ENCODE data around the gene SLC25A45.

SLC25A45 gene

GRCh38 chr11:65383778-65384177 is 1.3 kb upstream of the SLC25A45 start:
- no peak for DNase-seq

DNA sequence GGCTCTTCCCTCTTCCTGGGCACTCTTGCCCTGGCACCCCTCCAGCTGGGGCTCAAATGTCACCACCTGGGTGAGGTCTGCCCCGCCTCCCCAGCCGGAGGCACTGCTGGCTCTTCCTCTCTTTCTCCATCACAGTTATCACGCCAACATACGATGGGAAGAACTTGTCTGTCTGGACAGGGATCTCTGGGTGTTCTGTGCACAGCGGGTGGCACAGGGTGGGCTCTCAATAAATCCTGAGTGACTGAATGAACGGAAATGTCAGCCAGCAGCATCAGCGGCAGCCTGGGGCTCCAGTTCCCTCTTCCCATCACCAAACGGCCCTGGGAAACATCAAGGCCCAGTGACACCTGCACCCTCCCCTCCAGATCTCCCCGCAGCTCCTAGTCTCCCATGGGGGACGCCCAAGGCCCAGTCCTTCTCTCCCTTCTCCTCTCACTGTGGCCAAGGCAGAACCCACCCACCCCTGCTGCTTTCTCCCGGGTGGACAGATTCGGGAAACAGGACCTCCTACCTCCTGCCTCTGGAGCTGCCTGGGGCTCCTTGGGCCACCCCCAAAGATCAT is 440 bp upstream of the SLC25A45 start:
- no peak for DNase-seq

GRCh38 chr11:65381716-65382032 is 772 bp downstream of the SLC25A45 start:
- no peak for DNase-seq

DNA sequence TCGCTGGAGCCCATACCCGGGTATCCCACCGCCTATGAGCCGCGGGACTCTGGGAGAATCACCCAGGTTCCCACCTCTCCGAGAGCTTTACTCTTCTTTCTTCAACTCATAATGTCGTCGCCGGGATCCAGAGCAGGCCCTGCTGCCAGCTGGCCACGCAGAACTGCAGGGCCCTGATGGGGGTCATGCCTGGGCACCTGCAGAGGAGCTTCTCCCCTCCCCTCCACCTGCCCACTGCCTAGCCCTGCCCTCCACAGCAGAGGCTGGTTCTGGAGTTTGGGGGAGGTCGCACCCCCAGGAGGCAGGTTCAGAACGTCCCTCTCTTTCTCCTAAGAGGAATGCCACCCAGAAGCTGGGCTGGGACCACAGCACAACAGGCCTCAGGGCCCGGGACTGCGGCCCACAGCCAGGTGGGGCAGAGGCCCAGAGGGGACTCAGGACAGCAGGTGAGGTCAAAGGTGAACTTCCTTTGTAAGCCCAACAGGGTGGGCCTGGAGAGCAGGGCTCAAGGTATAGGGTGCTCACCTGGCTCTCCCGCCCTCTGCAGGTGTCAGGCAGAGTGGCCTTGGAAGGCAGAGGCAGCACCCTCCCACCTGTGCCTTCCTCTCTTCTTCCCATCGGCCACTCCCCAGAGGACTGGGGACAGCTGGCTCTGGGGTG is 1.9 kb downstream of the SLC25A45 start:
- no peak for DNase-seq

- no peak for DNase-seq
These were observed 2.6 kb downstream of the SLC25A45 start for GRCh38 chr11:65379698-65380459.

DNA sequence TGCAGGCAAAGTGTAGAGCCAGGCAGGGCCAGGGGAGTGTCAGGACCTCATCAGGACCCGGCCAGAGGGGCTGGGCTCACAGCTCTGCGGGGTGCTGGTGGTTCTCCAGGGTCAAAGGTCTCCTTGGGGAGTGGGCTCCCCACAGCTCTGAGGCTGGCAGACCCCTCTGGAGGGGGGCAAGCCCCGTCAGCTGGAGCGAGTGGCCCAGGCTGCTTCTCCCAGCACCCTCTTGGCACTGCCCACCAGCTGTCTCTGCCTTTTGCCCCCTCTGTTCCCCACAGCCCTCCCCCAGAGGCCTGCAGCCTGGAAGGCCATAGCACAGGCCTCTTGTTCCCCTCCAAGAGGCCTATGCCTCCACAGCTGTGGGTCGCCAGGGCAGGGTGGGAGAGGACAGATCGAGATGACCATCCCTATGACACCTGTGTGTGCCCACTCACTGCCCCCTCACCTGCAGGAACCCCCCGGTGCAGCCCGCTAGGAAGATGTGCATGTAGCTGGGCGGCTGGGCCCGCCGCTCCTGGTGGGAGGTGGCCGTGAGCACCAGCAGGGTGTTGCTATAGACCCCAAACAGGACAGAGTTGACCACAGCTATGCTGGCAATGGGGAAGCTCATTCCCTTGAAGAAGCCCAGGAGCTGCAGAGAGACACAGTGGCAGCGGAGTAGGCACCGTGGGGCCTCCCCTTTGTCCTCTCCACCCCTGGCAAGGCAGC is 3.4 kb downstream of the SLC25A45 start:
- no peak for DNase-seq

DNA sequence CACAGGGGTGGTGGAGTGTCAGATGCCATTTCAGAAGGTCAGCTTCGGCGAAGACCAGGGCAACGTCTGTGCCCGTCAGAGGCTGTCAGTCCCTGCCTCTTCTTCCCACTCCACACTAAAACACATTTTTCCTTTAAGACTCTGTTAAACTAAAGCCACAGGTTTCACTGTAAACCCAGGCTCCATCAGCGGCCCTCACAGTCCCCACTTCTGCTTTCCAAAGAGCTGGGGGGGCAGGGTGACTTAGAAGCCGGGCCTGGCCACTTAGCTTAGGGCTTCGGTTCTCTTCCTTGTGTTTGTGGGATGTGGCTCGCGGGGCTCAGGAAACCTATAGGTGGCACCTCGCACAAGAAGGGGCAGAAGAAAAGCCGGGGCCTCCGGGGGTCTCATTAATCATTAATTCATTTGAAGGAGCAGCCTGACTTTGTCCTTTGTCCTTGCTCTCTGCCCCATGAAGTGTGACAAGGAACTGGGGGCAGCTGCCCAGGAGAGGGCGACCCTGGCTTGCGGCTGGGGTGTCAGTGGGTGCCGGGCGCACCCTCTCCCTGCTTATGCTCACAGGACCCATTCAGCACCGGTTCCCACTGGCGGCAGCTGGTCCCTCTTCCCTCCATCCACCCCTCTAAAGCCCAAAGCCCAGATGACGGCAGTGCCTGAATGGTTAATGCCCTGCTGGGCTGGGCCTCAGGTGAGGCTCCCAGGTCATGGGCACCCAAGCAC is 4.1 kb downstream of the SLC25A45 start:
- DNase-seq: no peak

DNA sequence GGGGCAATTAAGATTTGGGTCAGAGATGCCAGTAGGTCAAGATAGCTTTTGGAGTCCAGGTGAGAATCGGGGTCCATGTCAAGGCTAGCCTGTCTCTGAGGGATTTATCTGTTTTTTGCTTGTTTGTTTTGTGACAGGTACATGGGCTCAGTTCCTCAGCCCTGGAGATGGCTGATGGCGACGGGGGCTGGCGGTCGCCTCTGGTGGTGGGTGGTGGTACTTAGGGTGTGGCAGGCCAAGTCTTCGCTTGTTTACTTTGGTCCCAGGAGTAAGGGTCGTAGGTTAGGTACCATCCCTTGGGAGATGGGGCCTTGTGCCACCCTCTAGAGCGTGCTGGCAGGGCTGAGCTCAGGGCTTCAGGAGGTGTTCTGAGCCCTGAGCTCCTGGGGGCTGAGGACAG is 4.7 kb downstream of the SLC25A45 start:
- DNase-seq: no peak

- no peak for DNase-seq
These were observed 5.4 kb downstream of the SLC25A45 start for GRCh38 chr11:65377036-65377435.

DNA sequence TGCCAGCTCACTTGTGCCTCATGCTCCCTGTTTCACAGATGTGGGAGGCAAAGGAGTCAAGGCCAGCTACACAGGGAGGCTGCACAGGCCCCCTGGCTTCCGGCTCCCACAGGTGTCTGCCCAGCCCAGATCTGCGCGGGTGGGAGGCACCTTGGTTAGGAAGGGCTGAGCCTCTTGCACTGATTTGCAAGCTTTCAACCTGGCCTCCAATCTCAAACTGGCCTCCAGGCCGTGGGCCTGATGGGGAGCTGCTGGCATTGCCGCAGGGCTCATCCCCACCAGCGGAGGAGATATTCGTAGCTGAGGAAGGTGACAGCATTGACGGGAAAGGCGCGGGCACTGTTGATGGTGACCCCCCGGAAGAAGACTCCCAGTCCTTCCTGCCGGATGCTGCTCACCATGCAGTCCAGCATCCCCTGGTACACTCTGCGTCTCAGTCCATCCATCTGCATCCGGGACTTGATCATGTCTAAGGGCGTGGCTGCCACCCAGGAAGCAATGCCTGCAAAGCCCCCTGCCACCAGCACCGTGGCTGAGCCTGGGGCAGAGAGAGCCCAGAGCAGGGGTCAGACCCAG is 6.2 kb downstream of the SLC25A45 start:
- no peak for DNase-seq

GRCh38 chr11:65375012-65375411 is 7.4 kb downstream of the SLC25A45 start:
- DNase-seq: no peak

- DNase-seq: no peak
These were observed 8.4 kb downstream of the SLC25A45 start for GRCh38 chr11:65373839-65374580.

- DNase-seq: no peak
These were observed 11.8 kb downstream of the SLC25A45 start for GRCh38 chr11:65370659-65371049.

- DNase-seq: peak; percentile 64
These were observed 16.1 kb downstream of the SLC25A45 start for GRCh38 chr11:65366340-65366773.

DNA sequence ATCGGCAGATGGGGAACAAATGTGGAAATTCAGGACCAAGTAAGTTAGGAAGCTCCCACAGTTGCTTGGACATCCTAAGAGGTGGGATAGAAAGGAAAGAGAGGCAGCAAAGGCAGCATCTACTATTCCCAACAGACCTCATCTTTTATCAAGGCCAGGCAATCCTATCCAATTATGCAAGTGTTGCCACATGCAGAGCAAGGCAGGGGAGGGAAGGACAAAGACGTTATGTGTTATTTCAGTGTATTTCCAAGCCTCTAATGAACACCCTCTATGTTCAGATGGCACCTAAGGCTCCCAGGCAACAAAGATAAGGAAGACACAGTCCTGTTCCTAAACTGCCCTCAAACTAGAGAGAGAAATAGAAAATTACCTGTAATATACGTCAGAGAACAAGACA is 18.7 kb downstream of the SLC25A45 start:
- DNase-seq: no peak

DNA sequence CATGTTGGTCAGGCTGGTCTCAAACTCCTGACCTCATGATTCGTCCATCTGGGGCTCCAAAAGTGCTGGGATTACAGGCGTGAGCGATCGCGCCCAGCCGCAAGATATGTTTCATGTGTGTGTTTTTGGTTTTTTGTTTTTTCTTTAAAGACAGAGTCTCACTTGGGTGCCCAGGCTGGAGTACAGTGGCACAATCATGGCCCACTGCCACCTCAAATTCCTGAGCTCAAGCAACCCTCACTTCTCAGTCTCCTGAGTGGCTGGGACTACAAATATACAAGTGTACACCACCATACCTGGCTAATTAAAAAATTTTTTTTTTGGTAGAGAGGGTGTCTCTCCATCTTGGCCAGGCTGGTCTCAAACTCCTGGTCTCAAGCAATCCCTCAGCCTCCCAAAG is 19.5 kb downstream of the SLC25A45 start:
- DNase-seq: no peak

DNA sequence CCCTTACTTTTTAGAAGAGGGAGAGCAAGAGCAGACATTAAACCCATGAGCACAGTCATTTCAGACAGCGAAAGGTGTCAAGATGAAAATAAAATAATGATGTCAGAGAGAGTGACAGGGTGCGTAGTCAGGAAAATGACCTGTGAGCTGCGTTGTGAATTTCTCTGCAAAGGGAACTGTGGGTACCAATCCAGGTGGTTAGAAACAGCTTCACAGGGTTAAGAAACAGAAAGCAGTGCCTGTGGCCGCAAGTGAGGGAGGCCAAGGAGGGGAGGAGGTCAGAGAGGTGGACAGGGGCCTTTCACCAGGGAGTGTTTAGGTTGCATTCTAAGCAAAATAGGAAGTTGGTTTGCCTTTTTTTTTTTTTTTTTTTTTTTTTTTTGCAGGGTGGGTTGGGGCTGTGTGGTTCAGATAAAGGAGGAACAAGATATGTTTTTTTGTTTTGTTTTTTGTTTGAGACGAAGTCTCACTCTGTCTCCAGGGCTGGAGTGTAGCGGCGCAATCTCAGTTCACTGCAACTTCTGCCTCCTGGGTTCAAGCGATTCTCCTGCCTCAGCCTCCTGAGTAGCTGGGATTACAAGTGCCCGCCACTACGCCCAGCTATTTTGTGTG is 20.0 kb downstream of the SLC25A45 start:
- DNase-seq: no peak

DNA sequence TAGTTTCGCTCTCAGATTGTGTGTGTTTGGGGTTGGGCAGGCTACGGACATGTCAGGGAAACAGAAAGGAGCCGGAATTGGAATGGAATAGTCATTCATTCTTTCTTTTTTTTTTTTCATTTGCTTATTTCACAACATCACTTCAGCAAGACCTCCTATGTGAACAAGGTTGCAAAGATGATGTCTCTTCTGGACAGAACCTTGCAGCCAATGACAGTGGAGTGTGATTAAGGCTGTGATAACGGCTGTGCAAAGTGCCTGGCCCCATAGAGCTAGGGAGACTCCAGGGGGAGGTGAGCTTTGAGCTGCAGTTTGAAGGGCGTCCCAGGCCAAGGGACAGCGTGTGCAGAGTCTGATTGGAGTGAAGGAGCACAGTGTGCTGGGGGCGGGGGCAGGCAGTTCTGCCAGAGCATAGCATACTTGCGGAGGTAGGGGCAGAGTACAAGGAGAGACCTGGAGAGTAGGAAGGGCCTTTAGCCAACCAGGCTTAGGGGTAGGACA is 24.5 kb downstream of the SLC25A45 start:
- no peak for DNase-seq

GRCh38 chr11:65356394-65356972 is 26.0 kb downstream of the SLC25A45 start:
- no peak for DNase-seq

DNA sequence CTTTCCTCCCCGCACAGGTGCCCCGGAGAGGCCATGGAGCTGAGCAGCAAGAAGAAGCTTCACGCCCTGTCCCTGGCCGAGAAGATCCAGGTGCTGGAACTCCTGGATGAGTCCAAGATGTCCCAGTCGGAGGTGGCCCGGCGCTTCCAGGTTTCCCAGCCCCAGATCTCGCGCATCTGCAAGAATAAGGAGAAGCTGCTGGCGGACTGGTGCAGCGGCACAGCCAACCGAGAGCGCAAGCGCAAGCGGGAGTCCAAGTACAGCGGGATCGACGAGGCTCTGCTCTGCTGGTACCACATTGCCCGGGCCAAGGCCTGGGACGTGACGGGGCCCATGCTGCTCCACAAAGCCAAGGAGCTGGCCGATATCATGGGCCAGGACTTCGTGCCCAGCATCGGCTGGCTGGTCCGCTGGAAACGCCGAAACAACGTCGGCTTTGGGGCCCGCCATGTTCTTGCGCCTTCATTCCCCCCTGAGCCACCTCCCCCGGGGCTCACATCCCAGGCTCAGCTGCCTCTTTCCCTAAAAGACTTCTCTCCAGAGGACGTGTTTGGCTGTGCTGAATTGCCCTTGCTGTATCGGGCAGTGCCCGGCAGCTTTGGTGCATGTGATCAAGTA is 26.6 kb downstream of the SLC25A45 start:
- DNase-seq: no peak
